GM23248 (cell line): Measurements from ENCODE around the gene RAD51D. TPM values are rescaled to one million over a fixed set of nuclear protein-coding genes. Genes with fewer than 3 reads are reported as not detected.

Experiments used
- DNase-seq: peaks from one replicate; pipeline ENCODE4 v3.0.0-alpha.2; 2015
- H2AFZ ChIP-seq: fragments of 200-600 bp; sonication (generic); 2 replicates; pipeline ENCODE4 v1.6.1; 2016; ENCODE audit warnings: antibody characterized with exemption
- H3F3A ChIP-seq: fragments of 200-600 bp; sonication (generic); 2 replicates; pipeline ENCODE4 v1.6.1; 2016; ENCODE audit warnings: mild to moderate bottlenecking, antibody characterized with exemption, mixed run types; ENCODE audit not compliant: insufficient read depth
- H3K27ac ChIP-seq: fragments of 200-600 bp; sonication (generic); 2 replicates; pipeline ENCODE4 v1.5.1; 2016; ENCODE audit warnings: mild to moderate bottlenecking
- H3K27me3 ChIP-seq: fragments of 200-600 bp; sonication (generic); replicated peaks from 2 replicates; pipeline ENCODE4 v1.6.1; 2016; ENCODE audit warnings: mild to moderate bottlenecking; ENCODE audit not compliant: insufficient read depth
- H3K36me3 ChIP-seq: fragments of 200-600 bp; sonication (generic); 2 replicates; pipeline ENCODE4 v1.6.1; 2016; ENCODE audit warnings: low read depth, mild to moderate bottlenecking
- H3K4me1 ChIP-seq: fragments of 200-600 bp; sonication (generic); 2 replicates; pipeline ENCODE4 v1.6.1; 2016; ENCODE audit warnings: mild to moderate bottlenecking; ENCODE audit not compliant: insufficient read depth
- H3K4me2 ChIP-seq: fragments of 200-600 bp; sonication (generic); one replicate; pipeline ENCODE4 v1.6.1; 2016; ENCODE audit warnings: mild to moderate bottlenecking; ENCODE audit not compliant: unreplicated experiment
- H3K4me3 ChIP-seq: fragments of 200-600 bp; sonication (generic); 2 replicates; pipeline ENCODE4 v1.5.1; 2016; ENCODE audit warnings: mild to moderate bottlenecking
- H3K79me2 ChIP-seq: fragments of 200-600 bp; sonication (generic); 2 replicates; pipeline ENCODE4 v1.6.1; 2016; ENCODE audit warnings: mild to moderate bottlenecking; ENCODE audit not compliant: insufficient read depth
- H3K9ac ChIP-seq: fragments of 200-600 bp; sonication (generic); 2 replicates; pipeline ENCODE4 v1.6.1; 2016; ENCODE audit warnings: mild to moderate bottlenecking
- H3K9me2 ChIP-seq: fragments of 200-600 bp; sonication (generic); 2 replicates; pipeline ENCODE4 v1.6.1; 2016; ENCODE audit warnings: mixed run types, mild to moderate bottlenecking, moderate library complexity; ENCODE audit not compliant: insufficient read depth
- H3K9me3 ChIP-seq: fragments of 200-600 bp; sonication (generic); one replicate; pipeline ENCODE4 v1.6.1; 2017; ENCODE audit warnings: low read depth
- H4K20me1 ChIP-seq: fragments of 200-600 bp; sonication (generic); 2 replicates; pipeline ENCODE4 v1.6.0; 2016; ENCODE audit not compliant: insufficient read depth
- EZH2 ChIP-seq: fragments of 200-600 bp; sonication (generic); IDR thresholded peaks from 2 replicates; pipeline ENCODE4 v1.6.1; 2018; ENCODE audit warnings: antibody characterized with exemption, mild to moderate bottlenecking; ENCODE audit not compliant: insufficient read depth, poor library complexity, severe bottlenecking
- EZH2phosphoT487 ChIP-seq: fragments of 200-600 bp; sonication (generic); IDR thresholded peaks from 2 replicates; pipeline ENCODE4 v1.6.1; 2018; ENCODE audit warnings: antibody characterized with exemption, moderate library complexity, mild to moderate bottlenecking, low read depth; ENCODE audit not compliant: insufficient read depth
- WGBS, 2 experiments: methylation state at CpG; one replicate each; pipeline ENCODE4 v1.1.6; 2015 to 2017; ENCODE audit warnings: low lambda C conversion rate in 2 of 2, low coverage in 1 of 2; ENCODE audit errors: missing lambda C conversion rate in 2 of 2; 5-methylcytosine and 5-hydroxymethylcytosine counted together
- in situ Hi-C: fragments of 300-500 bp; cut with MboI; formaldehyde crosslinking; loops from 2 replicates; pipeline ENCODE4 v1.15.0; 2020
- polyA plus RNA-seq: library from polyadenylated mRNA; unstranded; fragments of >200 nt; fragmentation: Nextera tagmentation; extraction: Ambion mirVana; gene quantifications from 2 replicates; pipeline ENCODE4 v1.2.1, GENCODE V29; 2016
- total RNA-seq: library from RNA; depleted of rRNA; stranded (reverse); fragments of >200 nt; shearing (Covaris generic); gene quantifications from 2 replicates; pipeline ENCODE4 v1.2.3, GENCODE V29; 2014

The RAD51D gene
- total and polyA plus RNA-seq, 2 experiments from 2014 or later = 7.7 to 9.9 TPM

DNA sequence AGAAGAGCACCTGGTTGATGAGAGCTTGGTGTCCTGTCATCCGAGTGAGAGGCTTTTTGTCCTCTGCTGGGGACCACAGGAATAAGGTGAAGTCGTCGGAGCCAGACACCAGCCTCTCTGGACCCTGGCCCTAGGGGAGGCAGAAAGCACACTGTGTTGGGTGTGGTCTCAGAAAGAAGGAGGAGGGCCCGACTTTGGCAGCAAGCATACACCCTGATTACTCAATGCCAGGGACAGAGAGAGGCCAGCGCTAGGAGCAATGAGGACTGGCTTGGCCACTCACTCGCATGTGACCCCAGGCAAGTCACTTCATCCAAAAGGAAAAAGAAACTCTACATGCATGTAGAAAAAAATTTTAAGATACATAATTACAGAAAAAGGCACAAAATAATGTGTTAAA is 15.7 kb upstream of the RAD51D start:
- H4K20me1 ChIP-seq = no peaks in the 10 kb centered on the region
- H3K27me3 ChIP-seq = no peaks in the 10 kb centered on the region
- H3K4me1 ChIP-seq = no peaks in the 10 kb centered on the region
- H3K4me2 ChIP-seq = no peak overlapping the region
- no peaks in the 10 kb centered on the region for H3K9me2 ChIP-seq
- no peak overlapping the region for H2AFZ ChIP-seq
- no peak for DNase-seq
- H3K27ac ChIP-seq = no peak overlapping the region
- no peak overlapping the region for H3K9ac ChIP-seq
- no peak overlapping the region for H3K4me3 ChIP-seq
- H3F3A ChIP-seq = no peaks in the 10 kb centered on the region
- TF ChIP-seq EZH2phosphoT487 (no peak), EZH2 (no peak)
- 46 to 50% methylated on average over 6 of the region's 6 CpGs for WGBS, 2 experiments
- peaks cover 18% of the 10 kb centered on the region; the same call in 1 of the 2 replicates for H3K36me3 ChIP-seq
- peaks cover 12% of the 10 kb centered on the region for H3K79me2 ChIP-seq
- in situ Hi-C loops = no loop called here
- H3K9me3 ChIP-seq = no peaks in the 10 kb centered on the region

DNA sequence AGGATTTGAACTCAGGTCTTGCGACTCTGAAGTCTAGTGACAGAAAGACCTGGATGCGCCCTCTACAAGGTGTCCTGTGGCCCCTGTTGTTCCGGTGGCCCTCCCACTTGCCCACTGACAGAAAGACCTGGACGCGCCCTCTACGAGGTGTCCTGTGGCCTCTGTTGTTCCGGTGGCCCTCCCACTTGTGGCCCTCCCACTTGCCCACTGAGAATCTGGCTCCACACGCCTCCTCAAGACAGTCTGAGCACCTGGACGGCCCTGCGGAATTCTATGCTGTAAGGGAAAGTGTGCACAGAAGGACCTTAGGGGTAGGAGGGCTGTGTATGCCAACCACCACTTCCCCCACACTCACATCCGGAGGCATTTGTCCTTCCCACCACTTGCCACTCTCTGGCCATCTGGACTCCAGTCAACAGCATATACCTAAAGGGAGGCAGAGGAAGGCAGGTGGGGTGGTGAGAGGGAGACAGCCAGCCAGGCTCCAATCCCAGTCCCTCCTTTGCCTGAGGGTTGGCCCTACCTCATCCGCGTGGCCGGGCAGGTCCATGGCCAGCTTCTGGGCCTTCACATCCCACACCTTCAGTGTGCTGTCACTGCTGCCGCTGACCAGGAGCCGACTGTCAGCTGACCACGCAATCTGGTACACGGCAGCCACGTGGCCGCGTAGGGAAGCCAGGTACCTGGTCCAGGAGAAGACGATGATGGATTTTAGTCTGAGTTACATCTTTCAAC is 13.3 kb upstream of the RAD51D start:
- 0 out of 2 replicates have a peak, but pooled peaks cover 18% of the 10 kb centered on the region for H3F3A ChIP-seq
- H4K20me1 ChIP-seq = no peaks in the 10 kb centered on the region
- H3K27ac ChIP-seq = no peak overlapping the region
- WGBS, 2 experiments = 96 to 98% methylated on average over 22 of the region's 22 CpGs
- in situ Hi-C loops = no loop called here
- H3K4me2 ChIP-seq = no peak overlapping the region
- peaks cover 20% of the 10 kb centered on the region for H3K4me1 ChIP-seq
- TF ChIP-seq EZH2phosphoT487 (no peak), EZH2 (no peak)
- no peaks in the 10 kb centered on the region for H3K9me3 ChIP-seq
- H2AFZ ChIP-seq = no peak overlapping the region
- H3K9me2 ChIP-seq = no peaks in the 10 kb centered on the region
- H3K9ac ChIP-seq = no peak overlapping the region
- DNase-seq = no peak
- H3K27me3 ChIP-seq = no peaks in the 10 kb centered on the region
- peaks cover 18% of the 10 kb centered on the region; the same call in 1 of the 2 replicates for H3K36me3 ChIP-seq
- no peak overlapping the region for H3K4me3 ChIP-seq
- no peaks in the 10 kb centered on the region for H3K79me2 ChIP-seq

DNA sequence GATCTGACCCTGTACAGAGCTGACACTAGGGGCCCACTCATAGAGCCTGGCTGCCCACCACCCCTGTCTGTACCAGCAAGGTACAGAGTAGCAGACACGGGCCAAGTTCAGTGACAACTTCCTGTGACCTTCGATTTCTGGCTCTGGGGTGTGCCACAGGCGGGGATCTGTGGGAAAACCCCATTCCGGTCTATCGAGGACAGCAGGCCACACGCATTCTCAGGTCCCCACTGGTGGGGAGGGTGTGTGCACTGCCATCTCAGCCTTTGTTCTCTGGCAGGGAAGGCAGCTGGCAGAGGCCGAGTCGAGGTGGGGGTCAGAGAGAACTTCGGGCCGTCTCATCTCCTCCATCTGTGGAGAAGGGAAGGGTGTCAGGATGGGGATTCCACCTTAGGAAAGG is 12.4 kb upstream of the RAD51D start:
- Histone ChIP-seq H3K9ac (no peak overlapping the region), H3K36me3 (peaks cover 18% of the 10 kb centered on the region; the same call in 1 of the 2 replicates), H3K79me2 (no peaks in the 10 kb centered on the region), H3F3A (0 out of 2 replicates have a peak, but pooled peaks cover 20% of the 10 kb centered on the region), H3K27me3 (no peaks in the 10 kb centered on the region), H2AFZ (no peak overlapping the region), H4K20me1 (no peaks in the 10 kb centered on the region), H3K27ac (no peak overlapping the region), H3K4me2 (no peak overlapping the region), H3K9me3 (no peaks in the 10 kb centered on the region), H3K4me3 (no peak overlapping the region), H3K4me1 (peaks cover 24% of the 10 kb centered on the region), H3K9me2 (no peaks in the 10 kb centered on the region)
- WGBS, 2 experiments = 88 to 90% methylated on average over 10 of the region's 10 CpGs
- no peak for DNase-seq
- TF ChIP-seq EZH2phosphoT487 = no peak
- TF ChIP-seq EZH2 = no peak
- in situ Hi-C loops = no loop called here

DNA sequence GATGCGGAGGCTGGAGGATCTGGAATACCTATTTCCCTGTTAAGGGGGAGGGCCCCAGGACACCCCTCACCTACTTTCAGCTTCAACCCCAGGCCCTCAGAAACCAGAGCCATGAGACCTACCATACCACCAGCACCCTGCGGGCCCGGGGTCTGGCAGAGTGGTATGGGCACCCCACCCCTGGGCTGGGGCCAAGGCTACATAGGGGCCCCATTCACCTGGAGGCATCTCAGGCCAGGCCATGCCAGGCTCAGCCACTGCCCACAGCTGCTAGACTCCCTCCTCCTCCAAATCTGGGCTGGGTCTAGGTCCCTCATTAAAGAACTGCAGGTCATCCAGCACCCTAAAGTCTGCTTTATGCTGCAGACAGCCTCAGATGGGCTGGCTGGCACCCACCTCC is 10.7 kb upstream of the RAD51D start:
- DNase-seq = no peak
- in situ Hi-C loops = no loop called here

More for the DNA sequence above, 10.7 kb upstream of the RAD51D start:
- Histone ChIP-seq H3K27me3 (no peaks in the 10 kb centered on the region), H3K4me3 (no peak overlapping the region), H2AFZ (no peak overlapping the region), H3F3A (0 out of 2 replicates have a peak, but pooled peaks cover 20% of the 10 kb centered on the region), H3K36me3 (peaks cover 9% of the 10 kb centered on the region; the same call in 1 of the 2 replicates), H3K4me1 (peaks cover 24% of the 10 kb centered on the region), H3K9me2 (no peaks in the 10 kb centered on the region), H3K79me2 (no peaks in the 10 kb centered on the region), H3K27ac (no peak overlapping the region), H4K20me1 (no peaks in the 10 kb centered on the region), H3K4me2 (no peak overlapping the region), H3K9me3 (no peaks in the 10 kb centered on the region), H3K9ac (no peak overlapping the region)
- WGBS, 2 experiments = 93 to 96% methylated on average over 3 of the region's 3 CpGs
- TF ChIP-seq EZH2phosphoT487 (no peak), EZH2 (no peak)
